Measurements from ENCODE around the gene RCOR2.

RCOR2 gene

DNA sequence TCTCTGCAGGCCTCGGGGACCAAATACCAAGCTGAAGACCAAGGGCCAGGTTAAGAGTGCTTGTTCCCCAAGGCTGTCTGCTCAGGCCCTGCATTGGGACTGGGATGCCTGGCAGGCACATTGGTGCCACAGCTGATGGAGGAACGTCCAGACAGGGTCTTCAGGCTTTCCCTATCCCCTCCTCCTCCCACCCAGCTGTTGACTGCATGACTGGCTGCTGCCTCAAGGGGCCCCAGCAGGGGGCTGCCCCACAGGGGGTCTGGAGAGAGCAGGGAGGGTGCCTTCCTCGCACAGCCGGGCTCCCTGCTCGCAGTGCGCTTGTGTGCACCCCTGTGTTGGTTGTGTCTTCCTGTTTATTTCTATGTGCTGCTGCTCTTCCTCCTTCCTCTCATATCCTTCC is 9.9 kb downstream of the RCOR2 start:
- no peak for DNase-seq

DNA sequence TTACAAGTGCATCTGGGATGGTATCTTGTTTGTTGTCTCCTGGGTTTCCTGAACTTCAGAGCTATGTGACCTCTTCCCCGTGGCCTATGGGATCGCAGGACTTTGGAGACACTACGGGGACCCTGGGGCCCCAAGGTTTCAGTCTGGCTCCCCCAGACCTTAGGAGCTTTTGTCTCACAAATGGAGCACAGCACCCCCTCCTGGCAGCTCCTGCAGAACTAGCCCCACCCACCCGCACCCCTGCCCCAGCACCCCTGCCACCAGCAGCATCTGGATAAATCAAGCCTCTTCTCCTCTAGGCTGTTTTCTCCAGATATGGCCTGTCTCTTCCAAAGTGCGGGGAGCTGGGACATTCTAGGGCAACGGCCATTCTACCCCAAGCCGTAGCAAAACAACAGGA is 10.4 kb downstream of the RCOR2 start:
- DNase-seq, result no peak

DNA sequence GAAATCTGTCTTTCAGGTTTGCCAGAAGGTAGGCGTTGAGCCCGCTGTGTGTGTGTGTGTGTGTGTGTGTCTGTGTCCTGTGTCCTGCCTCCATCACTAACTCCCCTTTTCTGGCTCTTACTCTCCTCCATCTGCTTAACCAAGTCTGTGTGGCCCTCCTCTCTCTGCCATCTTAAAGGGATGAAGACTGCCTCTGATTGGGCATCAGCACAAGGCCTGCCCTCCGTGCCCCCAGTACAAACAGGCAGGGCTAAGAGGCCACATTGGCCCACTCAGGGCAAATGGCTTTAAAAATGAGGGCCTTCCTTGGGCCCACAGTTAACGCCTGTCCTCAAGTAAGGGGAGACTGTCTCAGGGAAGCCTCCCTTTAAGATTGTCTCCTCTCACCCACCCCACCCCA is 10.9 kb downstream of the RCOR2 start:
- no peak for DNase-seq

DNA sequence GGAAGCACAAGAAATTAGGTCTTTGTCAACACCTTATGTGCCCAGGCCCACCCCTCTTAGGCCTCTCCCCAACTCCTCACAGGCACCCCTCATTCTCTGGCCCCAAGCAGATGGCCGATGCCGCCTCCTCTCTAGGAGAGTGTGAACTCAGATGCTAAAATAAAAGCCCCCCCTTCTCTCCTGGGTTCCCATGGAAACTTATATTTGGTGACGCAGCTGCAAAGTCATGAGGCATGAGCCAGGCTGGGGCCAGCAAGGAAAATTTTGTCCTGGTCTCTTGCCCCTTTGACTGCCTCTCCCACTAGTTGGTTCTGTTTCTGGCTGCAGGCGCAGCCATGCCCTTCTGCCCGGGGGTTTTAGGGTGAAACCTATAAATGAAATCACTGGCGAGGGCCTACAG is 11.8 kb downstream of the RCOR2 start:
- DNase-seq, result no peak

GRCh38 chr11:63904743-63905142 is 12.2 kb downstream of the RCOR2 start:
- no peak for DNase-seq

DNA sequence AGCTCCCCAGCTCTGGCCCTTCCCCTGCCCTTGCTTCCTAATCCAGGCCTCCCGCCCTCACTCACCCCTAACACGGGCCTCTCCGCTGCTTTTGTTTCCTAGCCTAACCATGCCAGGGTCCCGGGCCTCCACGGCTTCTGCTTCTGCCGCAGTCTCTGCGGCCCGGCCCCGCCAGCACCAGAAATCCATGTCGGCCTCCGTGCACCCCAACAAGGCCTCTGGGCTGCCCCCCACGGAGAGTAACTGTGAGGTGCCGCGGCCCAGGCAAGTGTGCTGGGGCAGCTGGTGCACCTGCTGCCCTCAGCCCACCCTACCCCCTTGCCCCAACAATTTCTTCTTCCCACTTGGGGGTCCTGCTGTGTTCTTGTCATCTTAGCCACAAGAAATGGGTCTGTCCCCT is 13.1 kb downstream of the RCOR2 start:
- no peak for DNase-seq

DNA sequence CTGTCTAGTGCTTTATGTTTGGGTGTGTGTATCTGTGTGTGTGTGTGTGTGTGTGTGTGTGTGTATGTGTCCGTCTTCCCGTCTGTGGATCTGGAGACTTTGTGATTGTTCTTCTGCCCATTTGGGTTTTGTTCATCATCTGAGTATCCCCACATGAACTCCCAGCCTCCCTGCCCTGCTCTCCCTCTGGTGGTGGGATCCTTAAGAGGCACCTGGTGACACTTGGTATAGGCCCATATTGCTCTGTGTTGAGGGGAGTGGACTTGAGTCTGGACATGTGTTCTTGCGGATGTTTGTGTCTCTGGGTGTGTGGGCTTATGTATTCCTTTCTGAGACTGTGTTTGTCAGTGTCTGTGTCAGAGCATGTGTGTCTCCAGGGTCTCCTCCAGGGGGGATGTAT is 15.3 kb downstream of the RCOR2 start:
- no peak for DNase-seq

- no peak for DNase-seq
Observed at GRCh38 chr11:63897459-63898146, 19.4 kb downstream of the RCOR2 start.

DNA sequence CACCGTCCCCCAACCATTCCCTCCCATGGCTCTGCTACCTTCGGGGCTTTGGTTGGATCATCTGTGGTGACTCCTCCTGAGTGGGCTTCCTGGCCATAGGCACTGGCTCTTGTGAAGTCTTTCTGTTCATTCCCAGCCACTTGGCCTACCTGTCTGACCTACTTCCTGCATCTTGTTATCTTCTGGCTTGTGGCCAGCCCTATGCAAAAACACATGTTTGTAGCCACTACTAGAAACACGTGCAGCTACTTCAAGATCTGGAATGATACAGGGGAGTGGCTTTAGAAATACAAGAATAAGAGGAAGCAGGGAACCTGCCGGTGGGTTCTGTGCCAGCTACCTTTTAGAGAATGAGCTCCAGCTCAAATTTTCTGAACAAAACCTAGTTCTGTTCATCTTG is 20.9 kb downstream of the RCOR2 start:
- no peak for DNase-seq

- DNase-seq, result no peak
Observed at GRCh38 chr11:63893355-63893754, 23.6 kb downstream of the RCOR2 start.

DNA sequence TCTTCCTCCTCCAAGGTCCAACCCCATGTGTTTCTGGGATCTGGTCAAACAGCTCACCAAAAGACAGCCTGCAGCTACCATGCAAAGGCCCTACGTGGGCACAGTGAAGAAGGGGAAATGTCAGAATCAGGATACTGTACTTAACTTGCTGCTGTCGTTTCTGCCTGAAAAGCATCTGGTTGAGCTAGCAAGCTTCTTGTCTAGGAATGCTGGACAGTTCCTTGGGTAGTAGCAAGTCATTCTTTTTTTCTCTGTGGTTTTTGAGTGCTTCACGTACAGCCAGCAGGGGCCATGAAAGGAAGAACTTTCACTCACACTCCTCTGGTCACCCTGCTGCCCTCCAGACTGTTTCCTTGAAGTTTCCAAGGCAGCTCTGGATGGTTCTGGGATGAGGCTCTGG is 24.7 kb downstream of the RCOR2 start:
- DNase-seq, result no peak

GRCh38 chr11:63890368-63890767 is 26.6 kb downstream of the RCOR2 start:
- DNase-seq, result no peak

DNA sequence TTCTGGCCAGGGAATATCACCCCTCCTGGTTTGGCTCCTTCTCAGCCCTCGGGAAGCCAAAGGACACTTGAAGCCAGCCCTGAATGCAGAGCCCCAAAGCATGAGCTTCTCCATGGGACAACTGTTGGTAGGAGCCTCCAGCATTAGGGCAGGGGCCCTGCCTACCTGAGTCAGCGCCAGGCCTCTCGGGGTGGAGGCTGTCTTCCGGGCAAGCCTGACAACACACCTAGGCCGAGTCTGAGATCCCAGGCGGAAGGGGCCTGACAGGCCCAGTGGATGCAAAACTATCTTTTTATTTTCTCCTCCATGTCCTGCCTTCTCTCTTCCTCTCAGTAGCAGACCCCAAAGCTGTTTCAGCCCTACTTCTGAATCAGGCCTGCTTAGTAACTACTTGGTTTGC is 27.6 kb downstream of the RCOR2 start:
- DNase-seq, result no peak

DNA sequence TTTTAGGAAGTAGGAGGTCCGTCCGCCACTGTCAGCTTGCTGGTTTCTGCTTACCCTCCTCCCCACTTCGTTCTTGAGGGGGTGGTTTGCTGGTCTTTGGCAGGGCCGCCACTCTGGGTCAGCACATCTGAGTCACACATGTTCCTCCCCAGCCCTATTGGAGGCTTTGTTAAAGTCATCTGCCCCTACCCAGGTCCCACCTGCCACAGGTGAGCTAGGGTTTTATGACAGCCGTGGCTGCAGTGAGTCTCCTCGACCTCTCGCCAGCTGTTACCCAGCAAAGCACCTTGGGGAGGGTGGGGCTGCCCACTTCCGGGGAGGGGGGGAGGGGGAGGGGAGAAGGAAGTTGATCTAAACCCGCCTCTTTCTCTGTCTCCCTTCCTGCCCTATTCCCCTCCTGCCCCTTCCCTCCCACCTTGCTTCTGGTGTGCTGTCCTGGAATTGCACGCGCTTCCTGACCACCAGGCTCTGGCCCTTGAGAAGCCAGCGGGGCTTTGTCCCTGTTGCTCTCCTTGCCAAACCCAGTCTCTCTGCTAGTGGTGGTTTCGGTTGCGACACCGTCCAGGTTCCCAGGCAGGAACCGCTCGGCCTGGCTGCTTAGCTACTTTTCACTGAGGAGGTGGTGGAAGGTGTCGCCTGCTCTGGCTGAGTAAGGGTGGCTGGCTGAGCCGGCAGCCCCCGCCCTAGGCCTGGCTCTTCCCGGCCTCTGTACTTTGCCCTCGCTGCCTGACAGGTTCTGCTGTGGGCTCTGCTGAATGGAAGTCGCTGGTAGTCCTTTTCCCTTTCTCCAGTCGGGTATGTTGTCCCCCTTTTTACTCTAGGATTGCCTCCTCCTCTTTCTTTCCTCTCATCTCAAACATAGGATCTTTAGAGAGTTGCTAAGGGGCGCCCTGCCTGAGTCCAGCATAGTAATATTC is 28.5 kb downstream of the RCOR2 start:
- peak; percentile 83 for DNase-seq

GRCh38 chr11:63887386-63887999 is 29.5 kb downstream of the RCOR2 start:
- DNase-seq, result no peak

GRCh38 chr11:63884196-63884932 is 32.6 kb downstream of the RCOR2 start:
- DNase-seq, result peak; percentile 14

DNA sequence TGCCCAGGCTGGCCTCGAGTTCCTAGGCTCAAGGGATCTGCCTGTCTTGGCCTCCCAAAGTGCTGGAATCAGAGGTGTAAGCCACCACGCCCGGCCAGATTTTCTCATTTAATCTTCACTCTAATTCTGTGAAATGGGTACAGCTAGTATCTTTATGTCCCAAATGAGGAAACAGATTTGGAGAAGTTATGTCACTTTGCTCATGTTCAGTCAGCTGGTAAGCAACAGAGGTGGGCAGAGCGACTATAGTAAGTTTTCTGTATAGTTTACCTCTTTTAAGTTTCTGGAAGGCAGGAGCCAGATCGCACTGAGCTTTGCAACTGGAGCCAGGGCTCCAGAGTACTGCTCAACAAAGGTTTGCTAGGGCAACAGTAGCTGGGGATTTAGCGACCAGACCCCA is 33.2 kb downstream of the RCOR2 start:
- no peak for DNase-seq

DNA sequence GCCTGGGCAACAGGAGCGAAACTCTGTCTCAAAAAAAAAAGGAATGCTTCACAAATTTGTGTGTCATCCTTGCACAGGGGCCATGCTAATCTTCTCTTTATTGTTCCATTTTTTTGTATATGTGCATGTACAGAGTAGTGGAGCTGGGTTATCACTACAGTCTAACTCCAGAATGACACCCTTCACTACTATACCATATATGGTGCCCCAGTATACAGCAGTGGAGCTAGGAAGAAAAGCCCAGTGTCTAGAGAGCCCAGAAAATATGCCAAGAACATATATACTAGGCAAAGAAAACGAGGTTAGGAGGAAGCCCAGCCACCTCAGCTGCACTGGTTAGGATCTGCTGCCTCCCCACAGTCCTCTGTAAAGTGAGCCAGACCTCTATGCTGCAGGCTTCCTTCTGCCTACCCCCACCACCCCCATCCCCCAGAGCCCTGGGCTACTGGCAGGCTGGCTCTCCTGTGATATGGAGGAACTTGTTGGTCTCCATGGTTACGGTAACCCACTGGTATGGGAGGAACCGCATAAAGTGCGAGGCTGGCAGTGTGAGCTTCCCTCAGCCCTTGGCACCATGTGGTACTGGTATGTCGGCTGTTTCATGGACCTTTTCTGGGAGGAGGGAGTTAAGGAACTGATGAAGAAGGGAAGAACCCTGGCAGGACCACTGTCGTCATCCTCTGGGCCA is 34.3 kb downstream of the RCOR2 start:
- no peak for DNase-seq

DNA sequence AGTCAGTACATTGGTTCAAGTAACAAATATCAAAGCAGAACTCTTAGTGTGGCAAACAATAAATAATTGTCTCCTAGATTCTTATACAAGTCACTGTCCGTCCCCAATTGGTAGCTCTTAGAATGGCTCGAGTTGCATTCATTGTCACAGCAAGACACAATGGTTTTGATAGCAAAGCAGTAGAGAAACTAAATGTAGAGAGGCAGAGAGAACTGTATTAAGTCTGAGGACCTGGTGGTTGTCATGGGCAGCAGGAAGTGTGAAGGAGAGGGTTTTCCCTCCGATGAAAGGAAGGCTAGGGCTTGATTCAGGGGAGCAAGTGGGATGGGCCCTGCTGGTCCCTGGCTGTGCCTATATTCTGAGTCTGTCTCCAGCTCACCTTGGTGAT is 36.6 kb downstream of the RCOR2 start:
- DNase-seq, result no peak

DNA sequence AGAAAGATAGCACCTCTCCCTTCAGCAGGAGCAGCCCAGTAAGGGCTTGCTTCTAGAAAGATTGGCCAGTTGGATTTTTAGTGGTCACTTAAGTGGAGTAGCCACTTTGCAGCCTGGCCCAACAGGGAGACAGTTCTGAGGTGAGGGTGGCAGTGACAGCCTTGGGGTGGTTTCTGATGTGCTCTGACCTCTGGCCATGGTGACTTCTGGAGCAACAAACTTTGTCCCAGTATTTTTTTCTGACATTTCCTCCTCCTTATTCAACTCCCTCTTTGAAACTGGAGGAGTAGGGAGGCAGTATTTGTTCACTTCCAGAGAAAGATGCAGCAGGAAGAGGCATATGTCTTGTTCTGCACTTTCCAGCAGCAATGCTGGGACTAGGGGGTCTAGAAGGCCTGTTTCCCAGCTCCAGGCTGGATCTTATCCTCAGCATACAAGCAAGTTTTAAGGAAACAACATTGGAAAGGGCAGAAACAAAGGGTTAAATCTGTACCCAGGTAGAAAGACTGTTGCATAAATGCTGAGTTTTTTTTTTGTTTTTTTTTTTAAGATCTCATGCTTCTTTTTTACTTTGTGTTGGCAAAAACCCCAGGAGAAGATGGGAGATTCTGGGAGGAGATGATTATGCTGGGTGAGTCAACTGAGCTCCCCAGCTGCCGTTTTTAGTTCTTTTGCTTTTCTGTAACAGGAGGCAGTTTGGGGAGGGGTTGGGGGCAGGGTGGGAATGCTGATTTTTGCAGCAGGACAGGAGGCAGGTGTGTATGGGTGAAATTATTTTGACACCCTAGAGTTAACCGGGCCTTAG is 37.2 kb downstream of the RCOR2 start:
- DNase-seq, result no peak

- DNase-seq, result no peak
Observed at GRCh38 chr11:63877658-63878241, 39.2 kb downstream of the RCOR2 start.

All from DMS153 (cell line).